GM19395 (cell line): ENCODE data around the gene MUTYH.
A peak's percentile ranks its signal among the peaks of the same experiment; 100 is the strongest.

Source experiments
- ATAC-seq: cut with Tn5 transposase; IDR thresholded peaks from one replicate; pipeline ENCODE4 v1.9.1; 2021; ENCODE audit warnings: mild to moderate bottlenecking, moderate library complexity; ENCODE audit not compliant: unreplicated experiment

The MUTYH gene

GRCh38 chr1:45351508-45351907, 11.3 kb upstream of the MUTYH start:
- no peak for ATAC-seq

DNA sequence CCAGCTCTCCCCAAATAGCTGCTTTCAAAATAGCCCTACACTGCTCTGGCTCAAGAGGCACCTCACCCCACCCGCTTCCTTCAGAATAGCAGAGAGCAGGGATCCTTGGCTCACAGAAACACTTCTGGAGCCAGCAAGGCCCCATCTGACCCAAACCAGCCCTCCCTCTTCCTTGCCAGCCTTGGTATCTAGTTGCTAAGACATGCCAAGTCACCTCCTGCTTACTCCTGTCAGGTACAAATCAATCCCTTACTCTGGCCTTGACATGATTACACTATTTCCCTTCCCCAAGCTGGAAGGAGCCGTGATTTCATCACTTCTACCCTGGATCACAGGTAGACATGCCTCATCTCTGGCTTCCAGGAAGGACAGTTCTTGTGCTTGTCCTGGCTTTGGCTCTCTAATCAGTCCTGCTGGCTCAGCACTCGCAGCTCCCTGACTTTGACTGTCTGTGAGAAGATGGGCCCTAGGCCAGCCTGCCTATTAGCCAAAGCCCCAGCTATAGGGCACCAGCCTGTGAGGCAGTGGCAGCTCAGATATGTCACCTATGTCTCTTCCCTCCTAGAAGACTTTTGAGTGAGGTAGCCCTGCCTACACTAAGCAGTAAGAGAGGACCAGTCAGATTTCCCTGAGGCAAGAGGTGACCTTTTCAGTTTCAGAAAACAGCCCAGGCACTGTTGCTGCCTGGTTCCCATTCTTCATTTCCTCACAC, 8.9 kb upstream of the MUTYH start:
- ATAC-seq, result no peak

DNA sequence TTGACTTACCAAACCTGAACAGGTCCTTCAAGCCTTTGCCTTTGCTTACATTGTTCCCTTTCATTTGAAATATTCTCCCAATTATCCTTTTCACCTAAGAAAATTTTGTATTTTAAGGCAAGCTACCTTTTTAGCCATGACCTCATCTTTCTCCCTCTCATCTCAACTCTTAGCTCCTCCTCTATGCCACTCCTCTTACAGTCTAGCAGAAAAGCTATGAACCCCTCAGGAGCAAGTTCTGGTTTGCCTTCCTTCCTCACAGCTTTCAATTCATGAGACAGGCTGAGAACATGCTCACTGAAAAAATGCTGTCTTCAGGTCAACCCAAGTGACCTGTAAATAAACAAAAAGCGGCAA, 8.3 kb upstream of the MUTYH start:
- no peak for ATAC-seq

GRCh38 chr1:45348020-45348419, 7.8 kb upstream of the MUTYH start:
- no peak for ATAC-seq

DNA sequence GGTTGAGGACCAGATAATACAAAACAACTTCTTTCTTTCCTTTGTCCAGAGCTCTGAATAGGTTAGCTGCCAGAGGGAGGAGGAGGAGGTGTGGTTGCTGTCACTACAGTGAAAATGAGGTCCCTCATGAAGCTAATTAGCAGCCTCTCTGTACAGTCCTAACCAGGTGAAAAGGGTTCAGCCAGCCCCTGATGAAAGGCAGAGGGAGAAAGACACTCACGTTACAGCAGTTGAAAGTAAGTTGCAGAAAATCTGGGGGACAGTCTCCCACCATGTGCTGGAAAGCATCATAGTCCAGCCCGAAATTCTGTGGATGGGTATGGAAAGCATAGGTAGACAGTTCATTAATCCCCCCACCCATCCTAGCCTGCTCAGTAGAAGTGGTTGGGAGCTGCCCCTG, 6.2 kb upstream of the MUTYH start:
- ATAC-seq, result no peak

DNA sequence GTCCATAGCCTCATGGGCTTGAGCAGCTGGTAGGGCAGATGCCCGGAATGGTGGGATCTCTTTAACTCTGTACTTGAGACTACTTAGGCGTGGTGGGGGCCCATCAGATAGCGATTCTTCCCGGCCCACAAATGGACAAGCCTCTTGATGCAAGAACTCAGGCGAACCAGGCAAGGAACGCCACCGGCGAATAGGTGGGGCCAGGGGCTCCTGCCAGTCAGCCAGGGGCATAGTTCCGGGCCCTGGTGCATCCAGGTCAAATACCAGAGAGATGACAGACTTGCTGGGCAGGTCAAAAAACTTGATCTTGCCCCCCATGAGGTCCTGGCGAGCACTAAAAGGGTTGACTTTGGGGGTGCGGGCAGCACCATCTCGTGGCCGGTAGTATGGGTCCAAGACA, 4.8 kb upstream of the MUTYH start:
- ATAC-seq, result no peak

- no peak for ATAC-seq
These were observed 4.3 kb upstream of the MUTYH start for GRCh38 chr1:45344499-45344898.

DNA sequence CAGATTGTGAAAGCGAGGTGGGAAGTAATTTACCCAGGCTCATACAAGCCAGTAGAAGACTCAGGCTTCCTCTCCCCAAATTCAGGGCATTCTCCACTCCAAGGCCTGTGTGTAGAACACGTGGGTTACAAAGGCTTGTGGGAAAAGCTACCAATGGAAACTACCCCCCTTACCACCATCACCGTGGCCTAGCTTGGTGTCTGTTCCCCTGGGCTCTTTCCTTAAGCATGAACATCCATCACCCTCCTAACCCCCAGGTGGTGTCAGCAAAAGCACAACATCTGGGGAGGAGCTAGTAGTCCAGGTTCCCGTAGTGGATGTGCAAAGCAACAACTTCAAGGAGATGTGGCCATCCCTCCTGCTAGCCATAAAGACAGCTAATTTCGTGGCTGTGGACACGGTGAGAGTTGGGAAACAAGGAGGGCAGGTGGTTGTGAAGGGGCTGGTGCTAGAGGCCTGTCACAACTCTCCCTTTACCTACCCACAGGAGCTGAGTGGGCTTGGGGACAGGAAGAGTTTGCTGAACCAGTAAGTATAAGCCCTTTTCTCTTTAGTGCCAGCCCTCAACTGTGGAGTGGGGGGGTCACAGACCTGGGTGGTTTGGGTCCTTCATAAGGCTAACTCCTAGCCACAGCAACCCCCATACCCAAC, 701 bp upstream of the MUTYH start:
- ATAC-seq, result no peak

DNA sequence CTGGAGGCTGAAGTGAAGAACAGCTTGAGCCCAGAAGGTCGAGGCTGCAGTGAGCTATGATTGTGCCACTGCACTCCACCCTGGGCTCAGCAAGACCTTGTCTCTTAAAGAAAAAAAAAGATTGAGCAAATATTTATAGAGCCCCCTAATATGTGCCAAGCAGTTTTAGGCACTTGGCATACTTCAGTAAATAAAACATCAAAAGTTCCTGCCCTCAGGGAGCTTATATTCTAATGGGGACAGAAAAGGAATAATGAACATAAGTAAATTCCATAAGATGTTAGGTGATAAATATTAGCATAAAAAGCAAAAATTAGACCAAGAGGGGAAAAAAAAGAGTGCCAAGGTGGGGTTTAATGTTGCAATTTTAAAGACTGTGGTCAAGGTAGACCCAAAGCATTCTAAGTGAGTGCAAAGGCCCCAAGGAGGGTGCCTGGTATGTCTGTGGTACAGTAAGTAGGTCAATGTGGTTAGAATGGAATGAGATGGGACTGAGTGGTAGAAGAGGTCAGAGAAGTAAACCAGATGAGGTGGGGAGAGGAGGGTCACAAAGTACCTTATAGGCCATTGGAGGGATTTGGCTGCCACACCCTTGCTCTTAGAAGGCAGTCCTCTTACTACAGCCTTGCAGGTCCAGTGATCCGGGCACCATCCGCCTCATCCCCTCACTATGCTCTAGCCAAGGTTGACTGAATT, 2.5 kb downstream of the MUTYH start:
- no peak for ATAC-seq

GRCh38 chr1:45335855-45336324, 4.3 kb downstream of the MUTYH start:
- ATAC-seq, result no peak

- no peak for ATAC-seq
These were observed 5.7 kb downstream of the MUTYH start for GRCh38 chr1:45334308-45335245.

GRCh38 chr1:45332346-45332720, 7.9 kb downstream of the MUTYH start:
- no peak for ATAC-seq

GRCh38 chr1:45331436-45332345, 8.5 kb downstream of the MUTYH start:
- ATAC-seq, result no peak

GRCh38 chr1:45329445-45329844, 10.8 kb downstream of the MUTYH start:
- no peak for ATAC-seq

DNA sequence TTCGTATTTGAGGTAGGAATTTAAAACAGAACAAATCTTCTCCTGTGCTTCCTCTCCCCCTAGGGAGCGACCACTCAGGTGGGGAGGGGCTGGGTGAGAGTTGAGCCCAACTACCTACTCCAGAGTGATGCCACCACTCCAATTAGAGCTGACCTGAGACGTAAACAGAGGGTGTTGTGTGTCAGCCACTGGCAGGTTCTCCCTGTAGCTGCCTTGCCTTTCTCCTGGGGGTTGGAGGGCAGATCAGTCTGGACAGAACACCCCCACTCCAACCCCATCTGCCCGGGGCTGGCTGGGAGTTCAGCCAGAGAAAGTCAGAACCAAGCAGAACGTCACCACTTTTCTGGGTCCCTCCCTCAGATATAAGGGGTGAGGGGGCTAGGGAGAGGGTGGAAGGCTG, 11.6 kb downstream of the MUTYH start:
- ATAC-seq, result no peak

DNA sequence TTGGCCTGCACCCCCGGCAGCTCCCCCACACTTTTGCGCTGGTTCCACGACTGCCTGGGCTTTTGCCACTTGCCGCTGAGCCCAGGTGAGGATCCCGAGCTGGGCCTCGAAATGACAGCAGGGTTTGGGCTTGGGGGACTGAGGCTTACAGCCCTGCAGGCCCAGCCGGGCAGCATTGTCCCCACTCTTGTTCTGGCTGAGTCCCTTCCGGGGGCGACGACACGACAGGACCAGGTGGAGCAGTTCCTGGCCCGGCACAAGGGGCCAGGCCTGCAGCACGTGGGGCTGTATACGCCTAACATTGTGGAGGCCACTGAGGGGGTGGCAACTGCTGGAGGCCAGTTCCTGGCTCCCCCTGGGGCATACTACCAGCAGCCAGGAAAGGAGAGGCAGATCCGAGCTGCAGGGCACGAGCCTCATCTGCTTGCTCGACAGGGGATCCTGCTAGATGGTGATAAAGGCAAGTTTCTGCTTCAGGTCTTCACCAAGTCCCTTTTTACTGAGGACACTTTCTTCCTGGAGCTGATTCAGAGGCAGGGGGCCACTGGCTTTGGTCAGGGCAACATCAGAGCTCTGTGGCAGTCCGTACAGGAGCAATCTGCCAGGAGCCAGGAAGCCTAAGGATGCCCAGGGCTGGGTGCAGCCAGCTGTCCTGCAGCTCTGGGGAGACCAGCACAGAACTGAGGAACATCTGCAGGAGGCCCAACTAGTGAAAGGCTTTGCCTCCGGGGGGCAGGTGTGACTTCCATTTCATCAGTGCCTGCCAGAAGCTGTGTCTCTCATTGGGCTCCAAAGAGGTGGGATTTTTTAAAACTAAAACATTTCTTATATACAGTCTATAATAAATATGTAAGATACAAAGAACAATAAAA, 12.4 kb downstream of the MUTYH start:
- no peak for ATAC-seq

DNA sequence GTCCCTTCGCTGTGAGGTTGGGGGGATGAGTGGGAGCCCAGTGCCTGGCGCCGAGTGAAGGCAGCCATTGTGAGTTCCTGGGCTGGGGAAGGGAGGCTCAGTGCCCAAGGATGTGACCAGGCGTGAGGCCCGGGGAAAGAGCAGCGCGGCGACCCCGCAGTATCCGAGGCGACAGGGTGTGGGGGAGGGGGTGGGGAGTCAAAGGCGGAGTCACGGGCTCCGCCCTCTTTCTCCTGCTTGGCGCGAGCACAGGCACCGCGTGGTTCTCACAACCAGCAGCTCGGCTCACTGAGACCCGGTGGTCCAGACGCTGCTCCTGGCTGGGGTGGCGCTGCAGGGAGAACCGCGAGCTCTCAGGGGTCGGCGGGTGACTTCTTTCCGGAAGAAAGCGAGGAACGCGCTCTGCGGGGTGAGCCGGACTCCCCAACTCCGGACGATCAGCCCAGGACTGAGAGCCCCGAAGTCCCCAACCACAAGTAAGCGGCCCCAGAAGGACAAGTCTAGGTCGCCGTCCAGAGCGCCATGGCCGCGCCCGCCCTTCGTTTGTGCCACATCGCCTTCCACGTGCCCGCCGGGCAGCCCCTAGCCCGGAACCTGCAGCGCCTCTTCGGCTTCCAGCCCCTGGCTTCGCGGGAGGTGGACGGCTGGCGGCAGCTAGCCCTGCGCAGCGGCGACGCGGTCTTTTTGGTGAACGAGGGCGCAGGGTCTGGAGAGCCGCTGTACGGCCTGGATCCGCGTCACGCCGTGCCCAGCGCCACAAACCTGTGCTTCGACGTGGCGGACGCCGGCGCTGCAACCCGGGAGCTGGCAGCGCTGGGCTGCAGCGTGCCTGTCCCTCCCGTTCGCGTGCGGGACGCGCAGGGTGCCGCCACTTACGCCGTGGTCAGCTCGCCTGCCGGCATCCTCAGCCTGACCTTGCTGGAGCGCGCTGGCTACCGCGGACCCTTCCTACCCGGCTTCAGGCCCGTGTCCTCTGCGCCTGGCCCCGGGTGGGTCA, 13.3 kb downstream of the MUTYH start, which contains the start of gene HPDL:
Gene HPDL (plus strand): TSS at position 269 of the 997 bp plus-strand sequence. CDS start 254 bp downstream, at position 523.
- peak; percentile 62 for ATAC-seq
